GM06990 (cell line): Measurements from ENCODE around the gene CEP112.

ENCODE experiments used
- DNase-seq: peaks from one replicate; pipeline ENCODE4 v3.0.0-alpha.2; 2011; ENCODE audit not compliant: insufficient read length; ENCODE audit errors: extremely low read depth
- H3K27me3 ChIP-seq: replicated peaks from 2 replicates; pipeline ENCODE4 v1.6.0; 2011; ENCODE audit warnings: low read length; ENCODE audit not compliant: control insufficient read depth, insufficient read depth
- H3K36me3 ChIP-seq: 2 replicates; pipeline ENCODE4 v1.5.1; 2011; ENCODE audit warnings: low read length; ENCODE audit not compliant: control insufficient read depth, insufficient read depth
- H3K4me3 ChIP-seq: replicated peaks from 2 replicates; pipeline ENCODE4 v1.5.1; 2011; ENCODE audit warnings: low read depth, mild to moderate bottlenecking, control low read depth, low read length
- TF ChIP-seq, protein P1 (sequence below): IDR thresholded peaks from 2 replicates; pipeline ENCODE4 v1.5.1; 2011; ENCODE audit warnings: low read length, control low read depth, mild to moderate bottlenecking, inconsistent platforms; ENCODE audit not compliant: insufficient read depth, poor library complexity, severe bottlenecking

The CEP112 gene

DNA sequence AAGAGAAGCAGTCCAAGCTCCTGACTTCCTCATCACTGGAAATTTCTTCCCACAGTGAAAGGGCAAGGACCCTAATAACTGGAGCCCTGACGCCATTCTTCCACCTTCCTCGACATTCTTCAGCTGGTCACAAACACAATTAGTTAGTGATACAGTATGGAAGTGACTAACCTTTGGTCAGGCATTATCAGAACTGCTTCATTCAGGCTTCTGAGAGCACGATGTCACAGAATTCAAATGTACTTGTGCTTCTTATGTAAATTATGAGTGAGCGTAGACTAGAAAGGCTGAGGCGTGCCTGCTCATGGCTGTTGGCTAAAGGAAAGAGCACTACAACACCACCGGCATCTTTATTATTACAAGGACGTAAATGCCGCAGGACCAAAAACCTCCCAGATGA is 327.5 kb downstream of the CEP112 start:
- no peak overlapping the region for H3K4me3 ChIP-seq
- no peak for DNase-seq
- H3K36me3 ChIP-seq, result no peaks in the 10 kb centered on the region
- no peaks in the 10 kb centered on the region for H3K27me3 ChIP-seq
- TF ChIP-seq, protein P1, sequence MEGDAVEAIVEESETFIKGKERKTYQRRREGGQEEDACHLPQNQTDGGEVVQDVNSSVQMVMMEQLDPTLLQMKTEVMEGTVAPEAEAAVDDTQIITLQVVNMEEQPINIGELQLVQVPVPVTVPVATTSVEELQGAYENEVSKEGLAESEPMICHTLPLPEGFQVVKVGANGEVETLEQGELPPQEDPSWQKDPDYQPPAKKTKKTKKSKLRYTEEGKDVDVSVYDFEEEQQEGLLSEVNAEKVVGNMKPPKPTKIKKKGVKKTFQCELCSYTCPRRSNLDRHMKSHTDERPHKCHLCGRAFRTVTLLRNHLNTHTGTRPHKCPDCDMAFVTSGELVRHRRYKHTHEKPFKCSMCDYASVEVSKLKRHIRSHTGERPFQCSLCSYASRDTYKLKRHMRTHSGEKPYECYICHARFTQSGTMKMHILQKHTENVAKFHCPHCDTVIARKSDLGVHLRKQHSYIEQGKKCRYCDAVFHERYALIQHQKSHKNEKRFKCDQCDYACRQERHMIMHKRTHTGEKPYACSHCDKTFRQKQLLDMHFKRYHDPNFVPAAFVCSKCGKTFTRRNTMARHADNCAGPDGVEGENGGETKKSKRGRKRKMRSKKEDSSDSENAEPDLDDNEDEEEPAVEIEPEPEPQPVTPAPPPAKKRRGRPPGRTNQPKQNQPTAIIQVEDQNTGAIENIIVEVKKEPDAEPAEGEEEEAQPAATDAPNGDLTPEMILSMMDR, result no peak

DNA sequence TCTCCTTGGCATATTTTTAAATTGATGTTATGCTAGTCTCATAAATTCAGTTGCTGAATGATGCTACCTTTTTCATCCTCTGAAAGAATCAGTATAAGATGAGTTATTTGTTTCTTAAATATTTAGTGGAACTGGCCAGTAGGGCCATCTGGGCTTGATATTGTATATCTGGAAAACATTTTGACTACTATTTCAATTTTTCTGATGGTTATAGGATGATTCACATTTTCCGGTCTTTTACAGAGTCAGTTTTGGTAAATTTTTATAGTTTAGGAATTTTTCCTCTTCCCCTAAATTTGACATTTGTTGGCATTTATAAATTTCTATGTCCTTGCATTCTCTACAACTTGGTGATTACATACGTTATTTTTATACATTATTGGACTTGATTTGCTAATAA is 334.2 kb downstream of the CEP112 start:
- TF ChIP-seq, protein P1, result no peak
- no peaks in the 10 kb centered on the region; the same call in 1 of the 2 replicates for H3K27me3 ChIP-seq
- no peaks in the 10 kb centered on the region for H3K36me3 ChIP-seq
- H3K4me3 ChIP-seq, result no peak overlapping the region
- no peak for DNase-seq

DNA sequence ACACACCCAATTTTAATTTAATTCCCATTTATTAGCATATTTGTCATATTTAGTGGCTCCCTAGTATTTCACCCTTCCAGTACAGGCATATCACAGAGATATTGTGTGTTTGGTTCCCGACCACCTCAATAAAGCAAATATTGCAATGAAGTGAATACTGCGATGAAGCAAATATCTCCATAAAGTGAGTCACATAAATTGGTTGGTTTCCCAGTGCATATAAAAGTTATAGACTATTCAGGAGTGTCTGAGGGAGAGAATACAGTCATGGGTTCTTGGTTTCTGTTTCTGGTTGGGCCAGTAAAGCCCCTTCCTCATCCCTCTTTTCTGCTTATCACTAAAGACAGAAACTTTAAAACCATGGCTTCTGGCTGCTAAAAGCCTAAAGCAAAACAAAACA is 335.1 kb downstream of the CEP112 start:
- no peaks in the 10 kb centered on the region for H3K36me3 ChIP-seq
- H3K27me3 ChIP-seq, result no peaks in the 10 kb centered on the region; the same call in 1 of the 2 replicates
- DNase-seq, result no peak
- TF ChIP-seq, protein P1, result no peak
- no peak overlapping the region for H3K4me3 ChIP-seq

DNA sequence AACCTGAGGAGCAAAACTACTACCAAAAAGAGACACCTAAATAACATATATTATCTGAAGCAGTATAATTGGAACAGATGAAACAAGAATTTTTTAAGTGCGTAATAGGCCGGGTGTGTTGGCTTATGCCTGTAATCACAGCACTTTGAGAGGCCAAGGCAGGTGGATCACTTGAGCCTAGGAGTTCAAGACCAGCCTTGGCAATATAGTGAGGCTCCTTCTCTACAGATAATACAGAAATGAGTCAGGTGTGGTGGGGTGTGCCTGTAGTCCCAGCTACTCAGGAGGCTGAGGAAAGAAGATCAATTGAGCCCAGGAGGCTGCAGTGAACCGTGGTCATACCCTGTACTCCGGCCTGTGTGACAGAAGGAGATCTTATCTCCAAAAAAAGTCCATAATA is 336.3 kb downstream of the CEP112 start:
- no peak for DNase-seq
- Histone ChIP-seq H3K4me3 (no peak overlapping the region), H3K36me3 (no peaks in the 10 kb centered on the region), H3K27me3 (no peaks in the 10 kb centered on the region; the same call in 1 of the 2 replicates)
- TF ChIP-seq, protein P1, result no peak

DNA sequence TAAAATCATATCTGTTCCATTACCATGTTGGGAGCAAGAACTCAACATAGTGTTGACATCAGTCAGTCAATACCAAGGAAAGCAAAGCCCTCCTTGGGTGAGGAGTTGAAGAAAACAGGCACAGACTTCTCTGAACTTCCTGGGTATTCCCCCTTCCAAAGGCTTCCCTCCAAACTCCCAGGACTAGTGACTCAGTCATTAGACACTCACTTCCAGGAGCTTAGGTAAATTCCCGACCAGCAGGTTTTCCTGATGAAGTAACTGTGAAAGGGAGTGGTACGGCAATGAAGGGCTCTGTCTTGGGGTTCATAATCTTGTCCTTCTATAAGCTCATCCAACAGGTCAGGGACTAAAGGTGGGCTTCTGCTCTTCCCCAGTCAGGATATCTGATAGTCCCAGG is 336.7 kb downstream of the CEP112 start:
- H3K36me3 ChIP-seq, result no peaks in the 10 kb centered on the region
- DNase-seq, result no peak
- TF ChIP-seq, protein P1, result no peak
- no peaks in the 10 kb centered on the region; the same call in 1 of the 2 replicates for H3K27me3 ChIP-seq
- H3K4me3 ChIP-seq, result no peak overlapping the region

DNA sequence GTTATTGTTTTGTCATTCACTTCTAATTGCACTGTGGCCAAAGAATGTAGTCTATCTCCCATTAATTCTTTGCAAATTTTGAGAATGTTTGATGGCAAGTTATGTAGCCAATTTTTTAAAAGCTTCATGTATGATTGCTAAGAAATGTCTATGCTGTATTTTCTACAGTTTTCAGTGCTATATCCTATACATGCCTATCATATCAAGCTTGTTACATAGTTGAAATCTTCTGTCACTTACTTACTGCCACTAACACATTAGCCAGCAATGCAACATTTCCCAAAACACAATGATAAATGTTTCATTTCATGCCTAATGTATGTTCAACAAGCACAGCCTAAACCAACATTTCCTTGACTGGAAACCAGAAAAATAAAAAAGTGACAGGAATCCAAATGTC is 338.1 kb downstream of the CEP112 start:
- Histone ChIP-seq H3K36me3 (no peaks in the 10 kb centered on the region), H3K27me3 (no peaks in the 10 kb centered on the region; the same call in 1 of the 2 replicates), H3K4me3 (no peak overlapping the region)
- DNase-seq, result no peak
- TF ChIP-seq, protein P1, result no peak
